Karpas-422 (cell line): ENCODE measurements around the gene VPS13D. TPM values are rescaled to one million over a fixed set of nuclear protein-coding genes. Genes with fewer than 3 reads are reported as not detected.

Source experiments
- DNase-seq: peaks from one replicate; pipeline ENCODE4 v3.0.0-alpha.2; 2015
- H2AFZ ChIP-seq: fragments of 200-600 bp; sonication (generic); 2 replicates; pipeline ENCODE4 v1.6.1; 2014; ENCODE audit warnings: antibody characterized with exemption, low read length, mixed read lengths
- H3K27ac ChIP-seq: fragments of 200-600 bp; sonication (generic); 2 replicates; pipeline ENCODE4 v1.5.1; 2014; ENCODE audit warnings: mild to moderate bottlenecking, low read length, moderate library complexity
- H3K27me3 ChIP-seq: fragments of 200-600 bp; sonication (generic); 2 replicates; pipeline ENCODE4 v1.6.1; 2014; ENCODE audit warnings: low read length, mixed read lengths
- H3K36me3 ChIP-seq: fragments of 200-600 bp; sonication (generic); 2 replicates; pipeline ENCODE4 v1.6.1; 2014; ENCODE audit warnings: low read length, mixed read lengths; ENCODE audit not compliant: insufficient read depth
- H3K4me1 ChIP-seq: fragments of 200-600 bp; sonication (generic); 2 replicates; pipeline ENCODE4 v1.6.1; 2014; ENCODE audit warnings: mild to moderate bottlenecking, low read length, mixed read lengths
- H3K4me2 ChIP-seq: fragments of 200-600 bp; sonication (generic); 2 replicates; pipeline ENCODE4 v1.6.1; 2014; ENCODE audit warnings: low read length, low read depth, mild to moderate bottlenecking; ENCODE audit not compliant: poor library complexity, severe bottlenecking
- H3K4me3 ChIP-seq: fragments of 200-600 bp; sonication (generic); 2 replicates; pipeline ENCODE4 v1.5.1; 2014; ENCODE audit warnings: mild to moderate bottlenecking, antibody characterized with exemption, low read length, mixed read lengths
- H3K79me2 ChIP-seq: fragments of 200-600 bp; sonication (generic); 2 replicates; pipeline ENCODE4 v1.6.1; 2014; ENCODE audit warnings: mild to moderate bottlenecking, low read length, mixed read lengths
- H3K9ac ChIP-seq: fragments of 200-600 bp; sonication (generic); 2 replicates; pipeline ENCODE4 v1.6.0; 2014; ENCODE audit warnings: low read length
- H3K9me2 ChIP-seq: fragments of 200-600 bp; sonication (generic), shearing (Covaris generic); replicated peaks from 2 replicates; pipeline ENCODE4 v1.6.0; 2014; ENCODE audit warnings: mild to moderate bottlenecking, low read length, moderate library complexity; ENCODE audit not compliant: insufficient read depth
- H3K9me3 ChIP-seq: fragments of 300-700, 200-600 bp; sonication (generic); 2 replicates; pipeline ENCODE4 v1.6.1; 2014; ENCODE audit warnings: low read length, mixed read lengths
- H4K20me1 ChIP-seq: fragments of 200-600 bp; sonication (generic); 2 replicates; pipeline ENCODE4 v1.6.1; 2014; ENCODE audit warnings: mild to moderate bottlenecking, antibody characterized with exemption, low read length, low read depth; ENCODE audit not compliant: insufficient read depth
- total RNA-seq: library from RNA; depleted of rRNA; stranded (reverse); fragments of >200 nt; shearing (Covaris generic); gene quantifications from 2 replicates; pipeline ENCODE4 v1.2.3, GENCODE V29; 2014; ENCODE audit warnings: low replicate concordance

The VPS13D gene
- total RNA-seq, 1 experiment from 2014 or later: 36.2 TPM

DNA sequence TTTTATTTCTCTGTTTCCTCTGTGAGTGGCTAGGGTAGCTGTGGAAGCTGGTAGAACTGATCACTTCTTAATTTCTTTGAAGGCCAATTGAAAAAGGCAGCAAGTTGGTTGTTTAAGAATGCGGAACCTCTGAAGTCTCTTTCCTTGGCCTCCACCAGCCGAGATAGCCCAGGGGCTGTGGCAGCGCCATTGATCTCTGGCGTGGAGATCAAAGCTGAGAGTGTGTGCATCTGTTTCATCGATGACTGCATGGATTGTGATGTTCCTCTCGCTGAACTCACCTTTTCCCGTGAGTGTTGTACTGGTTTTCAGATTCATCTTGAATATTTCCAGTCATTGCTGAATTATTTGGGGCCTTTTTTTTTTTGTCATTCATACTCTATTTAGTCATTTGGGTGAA, 97.7 kb downstream of the VPS13D start:
- no peaks in the 10 kb centered on the region for H3K79me2 ChIP-seq
- DNase-seq: no peak

DNA sequence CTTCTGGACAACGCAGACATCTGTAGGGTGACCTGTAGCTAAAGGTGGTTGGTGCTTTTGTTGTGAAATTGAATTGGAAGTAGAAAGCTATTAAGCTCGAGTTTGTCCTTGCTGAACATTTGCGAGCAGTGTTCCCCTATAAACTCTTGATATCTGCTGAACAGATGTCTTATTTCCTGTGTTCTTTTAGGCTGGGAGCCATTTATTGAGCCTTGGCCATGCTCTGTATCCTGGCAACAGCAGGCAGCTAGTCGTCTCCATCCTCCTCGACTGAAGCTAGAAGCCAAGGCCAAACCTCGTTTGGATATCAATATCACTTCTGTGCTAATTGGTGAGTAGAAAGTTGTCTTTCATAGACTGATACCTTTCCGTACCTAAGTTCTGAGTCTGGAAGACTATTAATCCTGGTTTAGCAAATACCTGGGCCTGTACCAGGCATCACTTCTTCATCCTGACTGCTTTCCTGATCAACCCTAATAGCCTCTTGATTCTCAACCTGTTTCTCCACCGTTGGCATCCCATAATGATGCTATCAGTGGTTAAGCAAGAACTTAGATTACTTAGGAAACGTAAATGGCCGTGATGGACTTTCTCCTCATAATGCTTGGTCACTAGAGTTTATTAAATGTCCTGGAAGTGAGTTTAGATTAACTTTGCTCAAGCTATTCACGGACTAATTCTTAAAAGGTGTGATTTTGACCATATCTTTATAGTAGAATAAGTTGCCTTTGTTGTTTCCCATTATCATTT, 103.4 kb downstream of the VPS13D start:
- Histone ChIP-seq H3K79me2 (no peaks in the 10 kb centered on the region), H3K4me2 (no peak overlapping the region), H3K4me3 (no peak overlapping the region), H3K9me3 (no peaks in the 10 kb centered on the region), H3K4me1 (no peaks in the 10 kb centered on the region), H3K9me2 (no peaks in the 10 kb centered on the region), H3K9ac (no peak overlapping the region), H3K36me3 (peaks cover 15% of the 10 kb centered on the region; the same call in 1 of the 2 replicates), H3K27me3 (no peaks in the 10 kb centered on the region), H2AFZ (no peak overlapping the region), H4K20me1 (no peaks in the 10 kb centered on the region), H3K27ac (no peak overlapping the region)
- DNase-seq: no peak

More for the DNA sequence above, 97.7 kb downstream of the VPS13D start:
- Histone ChIP-seq H3K9me3 (no peaks in the 10 kb centered on the region), H2AFZ (no peak overlapping the region), H4K20me1 (no peaks in the 10 kb centered on the region), H3K9me2 (no peaks in the 10 kb centered on the region), H3K4me2 (no peak overlapping the region), H3K4me1 (no peaks in the 10 kb centered on the region), H3K36me3 (0 out of 2 replicates have a peak, but pooled peaks cover 3% of the 10 kb centered on the region), H3K27me3 (no peaks in the 10 kb centered on the region), H3K9ac (no peak overlapping the region), H3K4me3 (no peak overlapping the region), H3K27ac (no peak overlapping the region)

DNA sequence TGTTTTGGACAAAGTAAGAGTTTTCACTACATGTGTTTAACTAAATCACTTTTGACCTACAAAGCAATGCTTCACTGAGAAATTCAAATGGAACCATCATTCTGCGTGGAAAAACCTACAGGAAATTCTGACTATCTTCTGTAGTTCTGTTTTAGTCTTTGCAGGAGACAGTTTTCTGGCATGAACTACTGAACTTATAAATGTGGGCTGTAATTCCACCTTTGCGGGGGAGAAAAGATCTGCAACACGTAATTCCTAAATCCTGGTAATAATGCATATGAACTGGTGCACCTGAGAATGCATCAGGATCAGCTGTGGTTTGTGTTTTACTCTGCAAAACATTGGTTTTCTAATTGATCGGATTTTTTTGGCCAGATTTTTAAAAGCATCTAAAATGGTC, 106.0 kb downstream of the VPS13D start:
- Histone ChIP-seq H3K4me3 (no peak overlapping the region), H3K36me3 (peaks cover 15% of the 10 kb centered on the region; the same call in 1 of the 2 replicates), H4K20me1 (no peaks in the 10 kb centered on the region), H3K9ac (no peak overlapping the region), H3K4me2 (no peak overlapping the region), H2AFZ (no peak overlapping the region), H3K9me2 (no peaks in the 10 kb centered on the region), H3K27me3 (no peaks in the 10 kb centered on the region), H3K27ac (no peak overlapping the region), H3K4me1 (peaks cover 17% of the 10 kb centered on the region), H3K9me3 (no peaks in the 10 kb centered on the region), H3K79me2 (no peaks in the 10 kb centered on the region)
- DNase-seq: no peak

DNA sequence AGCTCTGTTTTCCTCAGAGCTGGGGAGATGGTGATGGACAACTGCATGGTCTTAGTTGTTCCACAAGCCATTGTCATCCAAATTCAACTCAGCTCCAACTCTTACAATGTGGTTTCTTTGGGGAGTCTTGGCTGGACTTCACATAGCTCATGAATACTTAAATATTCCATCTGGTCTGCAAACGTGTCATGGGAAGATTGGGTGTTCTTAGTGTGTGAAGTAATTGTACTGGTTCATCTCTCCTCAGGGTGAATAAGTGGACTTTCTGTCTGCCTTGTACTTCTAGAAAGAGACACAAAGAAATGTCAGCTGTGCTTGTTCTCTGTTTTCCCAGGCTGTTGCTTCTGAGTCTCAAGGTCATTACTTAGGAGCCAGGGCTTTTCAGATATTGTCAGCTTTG, 106.6 kb downstream of the VPS13D start:
- Histone ChIP-seq H2AFZ (no peak overlapping the region), H3K9ac (no peak overlapping the region), H3K79me2 (no peaks in the 10 kb centered on the region), H3K36me3 (peaks cover 15% of the 10 kb centered on the region; the same call in 1 of the 2 replicates), H3K27me3 (no peaks in the 10 kb centered on the region), H3K27ac (no peak overlapping the region), H3K4me3 (no peak overlapping the region), H3K4me1 (peaks cover 19% of the 10 kb centered on the region), H3K4me2 (no peak overlapping the region), H3K9me3 (no peaks in the 10 kb centered on the region), H3K9me2 (no peaks in the 10 kb centered on the region), H4K20me1 (no peaks in the 10 kb centered on the region)
- DNase-seq: no peak

DNA sequence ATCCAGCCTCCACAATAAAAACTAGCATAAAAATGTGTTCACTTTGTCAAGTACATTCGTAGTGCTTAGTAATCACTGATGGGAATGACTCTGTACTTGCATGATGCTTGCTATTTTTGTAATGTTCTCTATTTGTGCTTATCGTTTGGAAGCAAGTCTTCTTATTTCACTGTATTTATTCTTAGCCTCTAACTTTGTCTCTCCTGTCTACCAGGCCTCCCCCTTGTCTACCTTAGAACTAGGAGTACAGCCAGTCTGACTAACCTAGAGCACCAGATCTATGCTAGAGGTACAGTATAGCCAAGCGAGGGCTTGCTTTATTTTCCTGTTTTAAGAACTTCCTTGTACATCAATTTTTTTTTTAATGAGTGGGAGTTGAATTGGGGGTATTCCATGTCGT, 108.2 kb downstream of the VPS13D start:
- no peak overlapping the region for H3K27ac ChIP-seq
- peaks cover 15% of the 10 kb centered on the region; the same call in 1 of the 2 replicates for H3K36me3 ChIP-seq

DNA sequence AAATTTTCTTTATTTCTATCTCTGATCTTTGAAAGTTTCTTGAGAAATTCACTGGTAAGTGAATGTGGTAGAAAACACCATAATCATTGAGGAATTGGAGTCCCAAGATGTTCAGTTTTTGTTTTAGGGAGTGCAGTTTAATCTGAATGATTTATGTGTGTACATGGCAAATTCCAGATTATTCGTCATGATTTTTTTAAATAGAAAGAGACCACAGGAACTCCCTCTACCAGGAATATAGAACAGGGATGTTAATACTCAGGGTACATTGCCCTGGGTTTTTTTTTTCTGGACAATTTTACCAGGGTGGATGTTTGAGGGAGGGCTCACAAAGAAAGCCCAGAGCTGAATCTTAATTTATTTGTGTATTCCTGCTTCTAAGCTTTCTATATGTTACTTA, 109.0 kb downstream of the VPS13D start:
- no peak overlapping the region for H3K27ac ChIP-seq
- H2AFZ ChIP-seq: no peak overlapping the region
- peaks cover 9% of the 10 kb centered on the region; the same call in 1 of the 2 replicates for H3K36me3 ChIP-seq
- no peaks in the 10 kb centered on the region for H3K27me3 ChIP-seq
- no peak overlapping the region for H3K4me3 ChIP-seq
- H3K9ac ChIP-seq: no peak overlapping the region
- no peak for DNase-seq
- no peak overlapping the region for H3K4me2 ChIP-seq
- no peaks in the 10 kb centered on the region for H3K9me2 ChIP-seq
- H4K20me1 ChIP-seq: no peaks in the 10 kb centered on the region
- H3K79me2 ChIP-seq: no peaks in the 10 kb centered on the region
- no peaks in the 10 kb centered on the region for H3K9me3 ChIP-seq
- H3K4me1 ChIP-seq: peaks cover 20% of the 10 kb centered on the region

More for the DNA sequence above, 108.2 kb downstream of the VPS13D start:
- no peak overlapping the region for H2AFZ ChIP-seq
- no peaks in the 10 kb centered on the region for H3K27me3 ChIP-seq
- no peak overlapping the region for H3K4me2 ChIP-seq
- H3K79me2 ChIP-seq: no peaks in the 10 kb centered on the region
- H3K9ac ChIP-seq: no peak overlapping the region
- peaks cover 19% of the 10 kb centered on the region for H3K4me1 ChIP-seq
- no peaks in the 10 kb centered on the region for H3K9me2 ChIP-seq
- no peak overlapping the region for H3K4me3 ChIP-seq
- no peaks in the 10 kb centered on the region for H4K20me1 ChIP-seq
- no peaks in the 10 kb centered on the region for H3K9me3 ChIP-seq
- no peak for DNase-seq

DNA sequence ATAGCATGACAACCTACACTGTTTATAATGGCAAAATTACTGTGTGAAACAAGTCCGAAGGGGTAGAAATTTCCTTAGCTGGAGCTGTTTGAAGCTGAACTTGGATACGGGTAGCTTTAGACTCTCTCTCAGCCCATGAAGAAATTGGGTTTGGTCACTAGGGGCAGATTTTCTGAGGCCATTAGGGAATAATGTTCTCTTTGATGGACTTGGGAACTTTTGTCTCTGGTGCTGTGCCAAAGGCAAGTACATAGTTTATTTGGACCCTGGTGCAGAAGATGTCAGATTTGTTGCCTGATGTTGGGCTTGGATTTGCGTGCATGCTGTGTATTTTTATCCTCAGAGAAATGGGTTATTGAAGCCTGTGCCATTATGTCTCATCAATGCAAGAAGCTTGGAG, 109.6 kb downstream of the VPS13D start:
- Histone ChIP-seq H3K79me2 (no peaks in the 10 kb centered on the region), H3K27ac (peak overlapping the region; percentile 24; the same call in 1 of the 2 replicates), H3K4me1 (peaks cover 26% of the 10 kb centered on the region), H4K20me1 (no peaks in the 10 kb centered on the region), H3K4me2 (peak overlapping the region; percentile 4), H3K27me3 (no peaks in the 10 kb centered on the region), H2AFZ (no peak overlapping the region), H3K4me3 (no peak overlapping the region), H3K9ac (no peak overlapping the region), H3K36me3 (peaks cover 5% of the 10 kb centered on the region; the same call in 1 of the 2 replicates), H3K9me3 (no peaks in the 10 kb centered on the region), H3K9me2 (no peaks in the 10 kb centered on the region)
- DNase-seq: no peak

DNA sequence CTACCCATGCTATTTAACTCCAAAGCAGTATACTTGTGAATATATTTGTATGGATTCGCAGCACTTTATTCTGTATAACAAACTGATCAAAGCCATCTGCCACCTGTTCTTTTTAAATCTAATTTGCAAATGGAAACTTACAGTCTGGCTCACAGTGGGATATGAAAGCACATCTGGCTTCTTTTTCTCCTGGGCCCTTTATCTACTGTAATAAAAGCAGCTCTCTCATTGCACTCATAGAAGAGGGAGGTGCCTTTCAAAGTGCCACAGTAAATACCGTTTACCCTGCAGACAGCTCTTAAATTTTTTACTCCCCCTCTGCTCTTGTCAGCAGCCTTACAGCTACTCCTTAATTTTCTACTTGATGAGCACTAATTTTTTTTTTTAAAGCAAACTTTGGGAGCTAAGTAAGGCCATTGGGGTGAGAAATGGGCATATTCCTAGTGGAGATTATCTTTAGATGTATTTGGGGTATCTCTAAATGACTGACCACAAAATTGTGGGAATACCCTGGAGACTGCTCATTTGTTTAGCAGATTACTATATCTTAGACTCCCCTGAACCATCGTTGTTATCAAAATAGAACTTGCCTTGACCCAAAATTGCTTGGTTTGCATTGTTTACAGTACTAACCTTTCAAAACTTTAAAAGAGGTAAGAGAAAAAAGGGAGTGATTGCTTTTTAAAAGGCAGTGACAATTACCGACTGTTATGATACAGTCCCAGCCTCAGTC, 110.1 kb downstream of the VPS13D start:
- Histone ChIP-seq H3K9me2 (no peaks in the 10 kb centered on the region), H3K4me3 (no peak overlapping the region), H3K79me2 (no peaks in the 10 kb centered on the region), H3K4me1 (peaks cover 32% of the 10 kb centered on the region), H3K36me3 (peaks cover 5% of the 10 kb centered on the region; the same call in 1 of the 2 replicates), H3K27me3 (no peaks in the 10 kb centered on the region), H2AFZ (no peak overlapping the region), H4K20me1 (no peaks in the 10 kb centered on the region), H3K9me3 (no peaks in the 10 kb centered on the region), H3K27ac (peak overlapping the region; percentile 24), H3K4me2 (peak overlapping the region; percentile 4), H3K9ac (no peak overlapping the region)
- DNase-seq: no peak
